Heart left ventricle (tissue), 13 donors: Measurements from ENCODE around the gene NBAS.

ENCODE experiments used
- CTCF ChIP-seq, 12 donors: fragments of 200-600 bp; sonication (generic) in 4 of 12; IDR thresholded peaks; one replicate each; pipeline versions ENCODE4 v1.5.0 to v1.8.0; 2018 to 2022; ENCODE audit warnings: antibody characterized with exemption in 12 of 12, mild to moderate bottlenecking in 5 of 12
- POLR2A ChIP-seq, 2 donors: fragments of 450-650 bp; IDR thresholded peaks; one replicate each; pipeline ENCODE4 v1.6.1; 2017; ENCODE audit warnings: antibody characterized with exemption in 2 of 2, mild to moderate bottlenecking in 2 of 2, moderate library complexity in 2 of 2
- donor health status: ischemic (EF 13 %, LVEDD 7.1; RV severe dilation, severe dysfunction).
- donor health status: DM: no; HTN: yes; CAD: no.
- donor health status: DM: no; HTN: no; CAD: no.
- donor health status: ischemic (EF 25% LVEDD 6.9; RV normal size, moderate dysfunction).
- donor health status: ischemic (EF 25% LVEDD 5.7; RV mildly dilated, moderate dysfunction).
- donor health status: ischemic (EF 35%, LVEDD 5.7; RV mildly dilated, moderate dysfunction).
- donor health status: nonischemic (EF 11% LVEDD 7.7; RV severe dilation, severe dysfunction).
- donor health status: DM: yes; HTN: yes; CAD: no.
- donor health status: PGD.
- donor health status: ischemic (EF 29% LVEDD 5.4; RV normal size, mild dysfunction).
- donor health status: nonischemic (EF 23%, LVEDD 6.1; RV moderate dilation, normal function).

DNA sequence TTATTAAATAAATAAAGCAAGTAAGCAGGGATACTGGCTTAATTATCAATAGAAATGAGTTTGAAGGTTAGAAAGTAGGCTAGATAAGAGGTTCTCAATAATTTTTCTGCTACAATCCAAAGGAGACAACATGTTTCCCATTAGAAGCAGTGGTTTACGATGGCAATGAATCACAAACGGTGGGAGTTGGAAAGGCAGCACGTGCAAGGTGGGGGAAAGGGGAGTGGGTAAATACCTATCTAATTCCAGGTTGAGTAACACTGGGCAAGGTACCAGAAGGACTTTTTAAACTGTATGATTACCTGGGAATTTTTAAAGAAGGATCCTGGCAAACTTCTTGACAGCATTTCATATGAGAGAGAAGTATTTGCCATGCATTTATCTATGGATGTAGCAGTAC is 289.9 kb downstream of the NBAS start:
- TF ChIP-seq CTCF (IDR thresholded peaks at IDR 0.05): no peak
- TF ChIP-seq POLR2A (IDR thresholded peaks at IDR 0.05): no peak
